Liver (tissue), 9 donors: ENCODE results near the gene ZCCHC8. TPM values are rescaled to one million over a fixed set of nuclear protein-coding genes. Genes with fewer than 3 reads are reported as not detected.

Source experiments
- DNase-seq: peaks from one replicate; pipeline ENCODE4 v3.0.0-alpha.2; 2017; ENCODE audit warnings: low spot score
- H3K27ac ChIP-seq, 2 donors: one replicate each; pipeline ENCODE4 v1.7.0; 2013; ENCODE audit warnings: inconsistent platforms in 2 of 2, low read length in 2 of 2, control low read depth in 1 of 2, low read depth in 1 of 2, mild to moderate bottlenecking in 1 of 2
- H3K27me3 ChIP-seq, 4 donors: one replicate each; pipeline versions ENCODE4 v1.6.1 to v1.7.0; 2013; ENCODE audit warnings: low read length in 3 of 4, inconsistent platforms in 1 of 4, mild to moderate bottlenecking in 1 of 4, moderate library complexity in 1 of 4; ENCODE audit not compliant: control insufficient read depth in 4 of 4, insufficient read depth in 4 of 4
- H3K36me3 ChIP-seq, 4 donors: one replicate each; pipeline versions ENCODE4 v1.6.1 to v1.7.0; 2013; ENCODE audit warnings: low read length in 3 of 4, mild to moderate bottlenecking in 3 of 4, low read depth in 1 of 4, moderate library complexity in 1 of 4; ENCODE audit not compliant: control insufficient read depth in 4 of 4, insufficient read depth in 3 of 4
- H3K4me1 ChIP-seq, 4 donors: one replicate each; pipeline versions ENCODE4 v1.6.1 to v1.7.0; 2013; ENCODE audit warnings: low read length in 3 of 4, mild to moderate bottlenecking in 3 of 4, moderate library complexity in 1 of 4; ENCODE audit not compliant: control insufficient read depth in 4 of 4, insufficient read depth in 4 of 4
- H3K4me3 ChIP-seq, 3 donors: one replicate each; pipeline versions ENCODE4 v1.6.1 to v1.7.0; 2013; ENCODE audit warnings: low read length in 3 of 3, control low read depth in 1 of 3, low read depth in 1 of 3, mild to moderate bottlenecking in 1 of 3
- H3K9ac ChIP-seq, 2 donors: one replicate each; pipeline ENCODE4 v1.7.0; 2013; ENCODE audit warnings: low read length in 2 of 2, mild to moderate bottlenecking in 2 of 2, moderate library complexity in 2 of 2, control low read depth in 1 of 2, low read depth in 1 of 2
- H3K9me3 ChIP-seq, 4 donors: one replicate each; pipeline versions ENCODE4 v1.6.1 to v1.7.0; 2013; ENCODE audit warnings: low read length in 3 of 4; ENCODE audit not compliant: control insufficient read depth in 4 of 4
- FOXA1 ChIP-seq: IDR thresholded peaks from 2 replicates; pipeline ENCODE4 v1.6.1; 2016; ENCODE audit warnings: antibody characterized with exemption
- FOXA2 ChIP-seq: IDR thresholded peaks from 2 replicates; pipeline ENCODE4 v1.6.1; 2016; ENCODE audit warnings: antibody characterized with exemption
- GABPA ChIP-seq, 2 donors: IDR thresholded peaks in 1 of 2; conservative IDR thresholded peaks in 1 of 2; 2 replicates each; pipeline ENCODE4 v1.6.1; 2016; ENCODE audit warnings: antibody characterized with exemption in 2 of 2, mild to moderate bottlenecking in 1 of 2, moderate library complexity in 1 of 2
- HNF4A ChIP-seq, 2 donors: conservative IDR thresholded peaks; 2 replicates each; pipeline ENCODE4 v1.6.1; 2016; ENCODE audit warnings: antibody characterized with exemption in 2 of 2, mild to moderate bottlenecking in 2 of 2
- HNF4G ChIP-seq: IDR thresholded peaks from 2 replicates; pipeline ENCODE4 v1.6.1; 2016; ENCODE audit warnings: antibody characterized with exemption
- JUND ChIP-seq, 2 donors: IDR thresholded peaks; 2 replicates each; pipeline ENCODE4 v1.6.1; 2016; ENCODE audit warnings: antibody characterized with exemption in 2 of 2
- NR2F2 ChIP-seq: IDR thresholded peaks from 2 replicates; pipeline ENCODE4 v1.6.1; 2016; ENCODE audit warnings: antibody characterized with exemption
- RAD21 ChIP-seq, 2 donors: IDR thresholded peaks; 2 replicates each; pipeline ENCODE4 v1.6.1; 2016; ENCODE audit warnings: antibody characterized with exemption in 2 of 2, mild to moderate bottlenecking in 2 of 2
- RXRA ChIP-seq, 2 donors: IDR thresholded peaks; 2 replicates each; pipeline ENCODE4 v1.6.1; 2017 to 2018; ENCODE audit warnings: antibody characterized with exemption in 2 of 2, mild to moderate bottlenecking in 1 of 2
- SP1 ChIP-seq: IDR thresholded peaks from 2 replicates; pipeline ENCODE4 v1.6.1; 2018; ENCODE audit warnings: antibody characterized with exemption, mild to moderate bottlenecking
- WGBS: extraction: QIAGEN DNeasy Blood & Tissue Kit; methylation state at CpG from one replicate; pipeline ENCODE4 v1.1.7; 2013; 5-methylcytosine and 5-hydroxymethylcytosine counted together
- polyA plus RNA-seq, 2 donors: library from polyadenylated mRNA; stranded (reverse) in 1 of 2; unstranded in 1 of 2; fragments of 200-250 nt in 1 of 2; fragments of >200 nt in 1 of 2; fragmentation: Nextera tagmentation in 1 of 2; extraction: Ambion mirVana in 1 of 2; gene quantifications; one replicate each; pipeline versions ENCODE4 v1.2.1 to v1.2.3, GENCODE V29; 2013 to 2015
- total RNA-seq, 2 donors: library from RNA; depleted of rRNA; stranded (reverse); fragments of >200 nt; gene quantifications; one replicate each; pipeline ENCODE4 v1.2.3, GENCODE V29; 2014
- TF ChIP-seq, protein P1 (sequence below): fragments of 150-350 bp; IDR thresholded peaks from 2 replicates; pipeline ENCODE4 v1.5.1; 2017; ENCODE audit warnings: improper control_type of control experiment, low read depth, low read length; ENCODE audit not compliant: missing input control
- TF ChIP-seq, protein P2 (sequence below): IDR thresholded peaks from 2 replicates; pipeline ENCODE4 v1.6.1; 2016; ENCODE audit warnings: antibody characterized with exemption, mild to moderate bottlenecking
- TF ChIP-seq, protein P3 (sequence below): IDR thresholded peaks from 2 replicates; pipeline ENCODE4 v1.6.1; 2016; ENCODE audit warnings: antibody characterized with exemption
- TF ChIP-seq, protein P4 (sequence below): IDR thresholded peaks from 2 replicates; pipeline ENCODE4 v1.6.1; 2016; ENCODE audit warnings: antibody characterized with exemption
- donor health status: healthy.
- donor health status: healthy.
- donor health status: healthy.
- donor health status: healthy.
- donor health status: healthy.

Gene ZCCHC8
- total and polyA plus RNA-seq, 4 donors: 5.2 to 20.5 (median 12.9) TPM

DNA sequence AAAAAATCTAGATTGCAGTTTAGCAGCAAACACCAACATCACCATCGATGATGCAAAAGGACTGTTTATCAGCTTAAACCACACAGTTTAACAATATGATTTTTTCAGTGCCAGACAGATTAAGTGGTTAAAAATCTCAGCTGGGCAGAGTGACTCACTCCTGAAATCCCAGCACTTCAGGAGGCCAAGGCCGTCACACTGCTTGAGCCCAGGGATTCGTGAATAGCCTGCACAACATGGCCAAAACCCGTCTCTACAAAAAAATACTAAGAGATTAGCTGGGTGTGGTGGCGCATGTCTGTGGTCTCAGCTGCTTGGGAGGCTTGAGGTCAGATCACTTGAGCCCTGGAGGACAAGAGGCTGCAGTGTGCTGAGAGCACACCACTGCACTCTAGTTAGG, 17.1 kb upstream of the ZCCHC8 start (continued):
- TF ChIP-seq, protein P1, sequence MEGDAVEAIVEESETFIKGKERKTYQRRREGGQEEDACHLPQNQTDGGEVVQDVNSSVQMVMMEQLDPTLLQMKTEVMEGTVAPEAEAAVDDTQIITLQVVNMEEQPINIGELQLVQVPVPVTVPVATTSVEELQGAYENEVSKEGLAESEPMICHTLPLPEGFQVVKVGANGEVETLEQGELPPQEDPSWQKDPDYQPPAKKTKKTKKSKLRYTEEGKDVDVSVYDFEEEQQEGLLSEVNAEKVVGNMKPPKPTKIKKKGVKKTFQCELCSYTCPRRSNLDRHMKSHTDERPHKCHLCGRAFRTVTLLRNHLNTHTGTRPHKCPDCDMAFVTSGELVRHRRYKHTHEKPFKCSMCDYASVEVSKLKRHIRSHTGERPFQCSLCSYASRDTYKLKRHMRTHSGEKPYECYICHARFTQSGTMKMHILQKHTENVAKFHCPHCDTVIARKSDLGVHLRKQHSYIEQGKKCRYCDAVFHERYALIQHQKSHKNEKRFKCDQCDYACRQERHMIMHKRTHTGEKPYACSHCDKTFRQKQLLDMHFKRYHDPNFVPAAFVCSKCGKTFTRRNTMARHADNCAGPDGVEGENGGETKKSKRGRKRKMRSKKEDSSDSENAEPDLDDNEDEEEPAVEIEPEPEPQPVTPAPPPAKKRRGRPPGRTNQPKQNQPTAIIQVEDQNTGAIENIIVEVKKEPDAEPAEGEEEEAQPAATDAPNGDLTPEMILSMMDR: no peak

DNA sequence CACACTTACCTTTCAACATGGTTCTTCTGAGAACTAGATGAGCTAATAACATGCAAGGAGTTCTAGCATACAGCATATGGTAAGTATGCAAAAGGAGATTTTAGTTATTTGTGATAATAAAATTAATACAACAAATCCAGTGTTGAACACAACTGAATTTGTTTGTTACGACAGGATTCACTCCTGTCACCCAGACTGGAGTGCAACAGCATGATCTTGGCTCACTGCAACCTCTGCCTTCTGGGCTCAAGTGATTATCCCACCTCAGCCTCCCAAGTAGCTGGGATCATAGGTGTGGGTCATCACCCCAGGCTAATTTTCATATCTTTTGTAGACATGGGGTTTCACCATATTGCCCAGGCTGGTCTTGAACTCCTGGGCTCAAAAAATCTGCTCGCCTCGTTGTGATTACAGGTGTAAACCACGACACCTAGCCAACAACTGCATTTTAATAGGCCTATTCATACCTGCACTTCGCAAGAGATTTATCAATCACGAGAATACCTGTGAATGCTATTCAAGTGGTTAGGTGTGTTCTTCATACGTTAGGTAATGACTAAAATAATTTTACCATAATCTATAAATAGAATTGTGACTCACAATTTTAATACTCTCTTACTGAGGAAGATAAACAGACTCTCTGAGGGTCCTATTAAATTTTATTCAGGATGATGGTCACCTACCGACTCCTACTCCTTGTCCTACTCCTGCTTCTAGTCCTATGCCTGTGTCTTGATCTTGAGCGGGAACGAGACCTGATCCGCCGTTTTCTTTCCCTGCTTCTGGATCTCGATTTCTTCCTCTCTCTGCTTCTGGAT, 16.0 kb upstream of the ZCCHC8 start:
- no peak overlapping the region for H3K4me3 ChIP-seq
- H3K9ac ChIP-seq: no peak overlapping the region
- no peak for TF ChIP-seq GABPA (IDR thresholded peaks at IDR 0.05 in 1 of 2, conservative IDR thresholded peaks at IDR 0.05 in 1 of 2)
- TF ChIP-seq FOXA1: no peak
- TF ChIP-seq, protein P2, sequence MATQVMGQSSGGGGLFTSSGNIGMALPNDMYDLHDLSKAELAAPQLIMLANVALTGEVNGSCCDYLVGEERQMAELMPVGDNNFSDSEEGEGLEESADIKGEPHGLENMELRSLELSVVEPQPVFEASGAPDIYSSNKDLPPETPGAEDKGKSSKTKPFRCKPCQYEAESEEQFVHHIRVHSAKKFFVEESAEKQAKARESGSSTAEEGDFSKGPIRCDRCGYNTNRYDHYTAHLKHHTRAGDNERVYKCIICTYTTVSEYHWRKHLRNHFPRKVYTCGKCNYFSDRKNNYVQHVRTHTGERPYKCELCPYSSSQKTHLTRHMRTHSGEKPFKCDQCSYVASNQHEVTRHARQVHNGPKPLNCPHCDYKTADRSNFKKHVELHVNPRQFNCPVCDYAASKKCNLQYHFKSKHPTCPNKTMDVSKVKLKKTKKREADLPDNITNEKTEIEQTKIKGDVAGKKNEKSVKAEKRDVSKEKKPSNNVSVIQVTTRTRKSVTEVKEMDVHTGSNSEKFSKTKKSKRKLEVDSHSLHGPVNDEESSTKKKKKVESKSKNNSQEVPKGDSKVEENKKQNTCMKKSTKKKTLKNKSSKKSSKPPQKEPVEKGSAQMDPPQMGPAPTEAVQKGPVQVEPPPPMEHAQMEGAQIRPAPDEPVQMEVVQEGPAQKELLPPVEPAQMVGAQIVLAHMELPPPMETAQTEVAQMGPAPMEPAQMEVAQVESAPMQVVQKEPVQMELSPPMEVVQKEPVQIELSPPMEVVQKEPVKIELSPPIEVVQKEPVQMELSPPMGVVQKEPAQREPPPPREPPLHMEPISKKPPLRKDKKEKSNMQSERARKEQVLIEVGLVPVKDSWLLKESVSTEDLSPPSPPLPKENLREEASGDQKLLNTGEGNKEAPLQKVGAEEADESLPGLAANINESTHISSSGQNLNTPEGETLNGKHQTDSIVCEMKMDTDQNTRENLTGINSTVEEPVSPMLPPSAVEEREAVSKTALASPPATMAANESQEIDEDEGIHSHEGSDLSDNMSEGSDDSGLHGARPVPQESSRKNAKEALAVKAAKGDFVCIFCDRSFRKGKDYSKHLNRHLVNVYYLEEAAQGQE: no peak
- no peak for TF ChIP-seq FOXA2
- no peak for TF ChIP-seq JUND (IDR thresholded peaks at IDR 0.05)
- no peak for TF ChIP-seq RAD21 (IDR thresholded peaks at IDR 0.05)
- TF ChIP-seq, protein P3, sequence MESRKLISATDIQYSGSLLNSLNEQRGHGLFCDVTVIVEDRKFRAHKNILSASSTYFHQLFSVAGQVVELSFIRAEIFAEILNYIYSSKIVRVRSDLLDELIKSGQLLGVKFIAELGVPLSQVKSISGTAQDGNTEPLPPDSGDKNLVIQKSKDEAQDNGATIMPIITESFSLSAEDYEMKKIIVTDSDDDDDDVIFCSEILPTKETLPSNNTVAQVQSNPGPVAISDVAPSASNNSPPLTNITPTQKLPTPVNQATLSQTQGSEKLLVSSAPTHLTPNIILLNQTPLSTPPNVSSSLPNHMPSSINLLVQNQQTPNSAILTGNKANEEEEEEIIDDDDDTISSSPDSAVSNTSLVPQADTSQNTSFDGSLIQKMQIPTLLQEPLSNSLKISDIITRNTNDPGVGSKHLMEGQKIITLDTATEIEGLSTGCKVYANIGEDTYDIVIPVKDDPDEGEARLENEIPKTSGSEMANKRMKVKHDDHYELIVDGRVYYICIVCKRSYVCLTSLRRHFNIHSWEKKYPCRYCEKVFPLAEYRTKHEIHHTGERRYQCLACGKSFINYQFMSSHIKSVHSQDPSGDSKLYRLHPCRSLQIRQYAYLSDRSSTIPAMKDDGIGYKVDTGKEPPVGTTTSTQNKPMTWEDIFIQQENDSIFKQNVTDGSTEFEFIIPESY: no peak
- no peak for TF ChIP-seq NR2F2
- H3K4me1 ChIP-seq: peaks cover 0 to 1% (median 0%) of the 10 kb centered on the region in 4 donors
- no peaks in the 10 kb centered on the region for H3K9me3 ChIP-seq
- H3K27ac ChIP-seq: no peak overlapping the region
- H3K36me3 ChIP-seq: peaks cover 22 to 93% (median 87%) of the 10 kb centered on the region in 4 donors
- no peaks in the 10 kb centered on the region for H3K27me3 ChIP-seq
- DNase-seq: no peak
- 95% methylated on average over 13 of the region's 13 CpGs for WGBS

DNA sequence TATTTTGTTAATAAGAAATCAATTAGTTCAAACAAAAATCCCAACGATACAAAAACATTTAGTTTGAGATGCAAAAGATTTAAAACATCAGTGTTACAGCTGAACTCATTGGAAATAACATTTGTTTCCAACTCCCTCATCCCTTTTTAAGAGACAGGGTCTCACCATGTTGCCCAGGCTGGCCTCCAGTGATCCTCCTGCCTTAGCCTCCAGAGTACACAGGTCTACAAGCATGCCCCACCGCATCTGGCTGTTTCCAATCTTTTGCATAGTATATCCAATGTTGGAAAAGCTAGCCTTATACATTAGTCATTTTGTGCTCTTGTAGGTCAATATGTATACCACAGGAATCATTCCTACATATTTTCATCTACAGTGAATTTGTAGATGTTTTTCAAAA, 14.5 kb upstream of the ZCCHC8 start:
- peaks cover 22 to 92% (median 86%) of the 10 kb centered on the region in 4 donors for H3K36me3 ChIP-seq
- no peak overlapping the region for H3K4me3 ChIP-seq
- DNase-seq: no peak
- 97% methylated on average over 2 of the region's 2 CpGs for WGBS
- no peak overlapping the region for H3K27ac ChIP-seq
- no peaks in the 10 kb centered on the region for H3K27me3 ChIP-seq
- no peaks in the 10 kb centered on the region for H3K4me1 ChIP-seq
- H3K9me3 ChIP-seq: no peaks in the 10 kb centered on the region
- H3K9ac ChIP-seq: no peak overlapping the region
- no peak for TF ChIP-seq SP1
- TF ChIP-seq, protein P1: no peak
- TF ChIP-seq, protein P2: no peak
- TF ChIP-seq HNF4G: no peak
- no peak for TF ChIP-seq RXRA (IDR thresholded peaks at IDR 0.05)
- TF ChIP-seq, protein P4, sequence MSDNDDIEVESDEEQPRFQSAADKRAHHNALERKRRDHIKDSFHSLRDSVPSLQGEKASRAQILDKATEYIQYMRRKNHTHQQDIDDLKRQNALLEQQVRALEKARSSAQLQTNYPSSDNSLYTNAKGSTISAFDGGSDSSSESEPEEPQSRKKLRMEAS: no peak
- no peak for TF ChIP-seq HNF4A (conservative IDR thresholded peaks at IDR 0.05)
- TF ChIP-seq RAD21 (IDR thresholded peaks at IDR 0.05): no peak
